Omental fat pad (tissue), 4 donors: Measurements from ENCODE around the gene HOXD8. TPM values are rescaled to one million over a fixed set of nuclear protein-coding genes. Genes with fewer than 3 reads are reported as not detected.

ENCODE experiments used
- ATAC-seq: fragments of 150-250 bp; one replicate; pipeline ENCODE4 v1.9.1; 2016; ENCODE audit warnings: mild to moderate bottlenecking, moderate library complexity; ENCODE audit not compliant: low FRiP score
- DNase-seq: peaks from one replicate; pipeline ENCODE4 v3.0.0-alpha.2; 2019; ENCODE audit warnings: low spot score
- CTCF ChIP-seq, 3 donors: fragments of 450-650 bp; IDR thresholded peaks; one replicate each; pipeline ENCODE4 v1.5.1; 2016 to 2017; ENCODE audit warnings: antibody characterized with exemption in 3 of 3, mild to moderate bottlenecking in 3 of 3, moderate library complexity in 2 of 3
- total RNA-seq, 4 donors: library from RNA; depleted of rRNA; stranded (reverse); fragments of >200 nt; gene quantifications; one replicate each; pipeline ENCODE4 v1.1.0, GENCODE V29; 2016

Gene HOXD8
- total RNA-seq, 4 donors from 2014 or later, result 3.7 to 24.6 (median 7.6) TPM

GRCh38 chr2:176146645-176147044, 17.1 kb downstream of the HOXD8 start:
- ATAC-seq (no peak), DNase-seq (no peak)
- no peak for TF ChIP-seq CTCF (IDR thresholded peaks at IDR 0.05)

- DNase-seq (no peak), ATAC-seq (no peak)
Observed at GRCh38 chr2:176147210-176147799, 17.8 kb downstream of the HOXD8 start.

GRCh38 chr2:176147800-176148496, 18.4 kb downstream of the HOXD8 start:
- ATAC-seq (no peak), DNase-seq (no peak)
- no peak for TF ChIP-seq CTCF (IDR thresholded peaks at IDR 0.05)

More at GRCh38 chr2:176147210-176147799, 17.8 kb downstream of the HOXD8 start:
- no peak for TF ChIP-seq CTCF (IDR thresholded peaks at IDR 0.05)

- ATAC-seq (no peak), DNase-seq (no peak)
- no peak for TF ChIP-seq CTCF (IDR thresholded peaks at IDR 0.05)
Observed at GRCh38 chr2:176148751-176149421, 19.4 kb downstream of the HOXD8 start.

GRCh38 chr2:176149481-176149938, 20.0 kb downstream of the HOXD8 start:
- no peak for TF ChIP-seq CTCF (IDR thresholded peaks at IDR 0.05)
- no peak for ATAC-seq
- no peak for DNase-seq

GRCh38 chr2:176149939-176150583, 20.6 kb downstream of the HOXD8 start:
- no peak for TF ChIP-seq CTCF (IDR thresholded peaks at IDR 0.05)
- DNase-seq (no peak), ATAC-seq (no peak)
